OCI-LY1 (cell line): ENCODE results near the gene TTC3.

Experiments used
- EZH2 ChIP-seq: fragments of 200-600 bp; sonication (generic), shearing (Covaris generic); IDR thresholded peaks from 2 replicates; pipeline ENCODE4 v1.8.0; 2017; ENCODE audit warnings: borderline replicate concordance, mixed run types, mild to moderate bottlenecking, antibody characterized with exemption, low read length, moderate library complexity, mixed read lengths
- TF ChIP-seq, protein P1 (sequence below): fragments of 200-600 bp; sonication (generic), shearing (Covaris generic); IDR thresholded peaks from 2 replicates; pipeline ENCODE4 v1.5.1; 2017; ENCODE audit warnings: mild to moderate bottlenecking, antibody characterized with exemption, low read length, moderate library complexity, mixed read lengths

DNA sequence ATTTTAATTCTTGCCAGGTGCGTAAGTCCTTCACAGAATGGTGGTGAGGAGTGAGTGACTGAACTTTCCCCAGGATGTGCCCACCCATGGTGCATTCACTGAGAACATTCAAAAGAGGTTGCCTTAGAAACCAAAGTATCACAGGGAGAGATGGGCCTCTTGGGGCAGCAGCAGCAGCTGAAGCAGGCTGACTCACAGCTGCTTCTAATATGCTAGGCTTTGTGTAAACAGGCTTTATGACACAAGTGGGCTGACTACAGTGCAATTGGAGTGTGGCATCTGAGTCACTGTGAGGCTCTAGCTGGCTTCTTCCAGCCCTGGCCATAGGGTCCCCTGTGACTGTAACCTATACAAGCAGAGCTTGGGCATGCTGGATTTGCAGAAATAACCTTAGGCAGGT is 12.8 kb upstream of the TTC3 start:
- TF ChIP-seq, protein P1, sequence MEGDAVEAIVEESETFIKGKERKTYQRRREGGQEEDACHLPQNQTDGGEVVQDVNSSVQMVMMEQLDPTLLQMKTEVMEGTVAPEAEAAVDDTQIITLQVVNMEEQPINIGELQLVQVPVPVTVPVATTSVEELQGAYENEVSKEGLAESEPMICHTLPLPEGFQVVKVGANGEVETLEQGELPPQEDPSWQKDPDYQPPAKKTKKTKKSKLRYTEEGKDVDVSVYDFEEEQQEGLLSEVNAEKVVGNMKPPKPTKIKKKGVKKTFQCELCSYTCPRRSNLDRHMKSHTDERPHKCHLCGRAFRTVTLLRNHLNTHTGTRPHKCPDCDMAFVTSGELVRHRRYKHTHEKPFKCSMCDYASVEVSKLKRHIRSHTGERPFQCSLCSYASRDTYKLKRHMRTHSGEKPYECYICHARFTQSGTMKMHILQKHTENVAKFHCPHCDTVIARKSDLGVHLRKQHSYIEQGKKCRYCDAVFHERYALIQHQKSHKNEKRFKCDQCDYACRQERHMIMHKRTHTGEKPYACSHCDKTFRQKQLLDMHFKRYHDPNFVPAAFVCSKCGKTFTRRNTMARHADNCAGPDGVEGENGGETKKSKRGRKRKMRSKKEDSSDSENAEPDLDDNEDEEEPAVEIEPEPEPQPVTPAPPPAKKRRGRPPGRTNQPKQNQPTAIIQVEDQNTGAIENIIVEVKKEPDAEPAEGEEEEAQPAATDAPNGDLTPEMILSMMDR, result 0 out of 2 replicates have a peak, but pooled peaks have one; percentile 17
- TF ChIP-seq EZH2, result no peak
